ENCODE results near the gene PCYT1A.
"Not testable (repeated sequence)": the region's sequence is repeated elsewhere in the genome, so short reads cannot be mapped to it uniquely, and the experiment has no call there.

PCYT1A gene

DNA sequence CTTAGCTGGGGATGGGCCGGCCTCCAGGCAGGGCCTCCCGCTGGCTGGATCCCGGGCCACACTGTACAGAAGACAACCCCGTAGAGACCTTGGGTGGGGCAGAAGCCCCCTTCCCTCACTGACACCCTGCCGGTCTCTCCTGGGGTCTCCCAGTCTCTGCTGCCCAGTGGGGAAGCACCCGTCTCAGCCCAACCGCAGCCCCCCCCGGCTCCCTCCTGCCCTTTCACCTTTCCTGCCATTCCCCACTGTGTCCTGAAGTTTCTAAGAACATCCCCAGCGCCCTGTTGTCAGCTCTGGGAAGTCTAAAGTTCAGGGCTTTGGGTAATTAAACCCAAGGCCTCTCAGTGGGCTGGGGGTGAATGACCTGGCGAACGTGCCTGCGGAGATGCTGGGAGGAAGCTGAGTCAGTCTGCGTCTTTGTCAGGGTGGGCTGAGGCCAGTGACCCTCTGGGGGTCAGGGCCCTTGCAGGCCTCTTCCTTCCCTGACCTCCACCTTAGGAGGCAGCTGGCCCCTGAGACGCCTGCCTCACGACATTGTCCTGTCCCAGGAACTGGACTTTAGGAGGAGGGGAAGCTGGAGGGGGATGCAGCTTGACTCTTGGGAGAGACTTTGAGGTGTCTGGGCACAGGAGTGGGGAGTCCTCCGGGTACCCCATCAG, 72.6 kb downstream of the PCYT1A start:
- DNase-seq (ENCODE audit: low spot score) = no peak

DNA sequence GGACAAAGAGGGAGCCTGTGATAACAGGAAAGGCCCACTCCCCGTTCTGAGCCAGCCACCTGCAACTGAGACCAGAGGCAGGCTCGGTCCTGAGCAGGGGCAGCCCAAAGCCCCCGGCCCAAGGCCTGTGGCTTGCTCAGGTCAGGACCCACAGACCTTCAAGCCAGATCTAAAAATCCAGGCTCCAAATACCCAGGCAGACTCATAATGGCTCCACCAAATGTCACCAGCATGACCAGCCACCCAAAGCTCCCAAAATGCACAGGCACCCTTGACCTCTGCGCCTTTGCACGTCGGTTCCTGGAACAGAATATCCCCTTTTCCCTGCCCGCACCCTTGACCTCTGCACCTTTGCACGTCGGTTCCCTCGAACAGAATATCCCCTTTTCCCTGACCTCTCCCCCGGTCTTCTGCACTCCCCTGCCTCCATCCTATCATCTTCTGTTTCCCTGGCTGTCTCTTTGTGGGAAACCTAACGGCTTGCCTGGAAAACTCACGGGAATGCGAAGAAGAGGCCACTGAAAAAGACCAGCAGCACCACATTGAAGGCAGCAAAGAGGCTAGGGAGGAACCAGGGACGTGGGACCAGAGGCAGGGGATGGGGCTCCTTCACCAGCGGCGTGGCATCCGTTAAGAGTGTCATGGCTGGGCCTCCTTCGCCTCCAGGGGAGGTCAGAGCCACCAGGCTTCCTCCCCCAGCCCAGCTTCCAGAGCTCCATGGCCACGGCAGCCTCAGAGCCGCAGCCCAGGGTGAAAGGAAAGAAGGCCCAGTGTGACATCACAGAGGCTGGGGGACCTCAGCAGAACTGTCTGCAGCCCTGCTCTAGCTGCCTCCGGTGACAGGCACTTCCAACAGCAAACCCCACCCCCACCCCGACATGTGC, 76.6 kb downstream of the PCYT1A start, which contains the start of gene ZDHHC19:
Gene ZDHHC19 (minus strand): TSS at position 728 of the 884 bp plus-strand sequence. CDS start 85 bp downstream, at position 643.
- no peak for DNase-seq (ENCODE audit: low spot score)

DNA sequence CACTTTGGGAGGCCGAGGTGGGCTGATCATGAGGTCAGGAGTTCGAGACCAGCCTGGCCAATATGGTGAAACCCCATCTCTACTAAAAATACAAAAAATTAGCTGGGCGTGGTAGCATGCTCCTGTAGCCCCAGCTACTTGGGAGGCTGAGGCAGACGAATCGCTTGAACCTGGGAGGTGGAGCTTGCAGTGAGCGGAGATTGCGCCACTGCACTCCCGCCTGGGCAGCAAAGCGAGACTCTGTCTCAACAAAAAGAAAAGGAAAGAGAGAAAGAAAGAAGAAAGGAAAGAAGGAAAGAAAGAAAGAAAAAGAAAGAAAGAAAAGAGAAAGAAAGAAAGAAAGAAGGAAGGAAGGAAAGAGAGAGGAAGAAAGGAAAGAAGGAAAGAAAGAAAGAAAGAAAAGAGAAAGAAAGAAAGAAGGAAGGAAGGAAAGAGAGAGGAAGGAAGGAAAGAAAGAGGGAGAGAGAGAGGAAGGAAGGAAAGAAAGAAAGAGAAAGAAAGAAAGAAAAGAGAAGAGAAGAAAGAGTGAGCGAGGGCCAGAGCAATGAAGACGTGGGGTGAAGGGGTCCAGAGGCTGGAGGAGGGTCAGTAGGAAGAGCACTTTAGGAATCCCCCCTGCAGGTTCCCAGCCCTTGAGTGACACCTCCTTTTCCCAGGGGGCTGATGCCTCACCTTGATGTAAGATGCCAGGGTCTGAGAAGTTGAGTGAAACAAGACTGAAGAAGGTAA, 77.4 kb downstream of the PCYT1A start:
- DNase-seq (ENCODE audit: low spot score) = not testable (repeated sequence)

DNA sequence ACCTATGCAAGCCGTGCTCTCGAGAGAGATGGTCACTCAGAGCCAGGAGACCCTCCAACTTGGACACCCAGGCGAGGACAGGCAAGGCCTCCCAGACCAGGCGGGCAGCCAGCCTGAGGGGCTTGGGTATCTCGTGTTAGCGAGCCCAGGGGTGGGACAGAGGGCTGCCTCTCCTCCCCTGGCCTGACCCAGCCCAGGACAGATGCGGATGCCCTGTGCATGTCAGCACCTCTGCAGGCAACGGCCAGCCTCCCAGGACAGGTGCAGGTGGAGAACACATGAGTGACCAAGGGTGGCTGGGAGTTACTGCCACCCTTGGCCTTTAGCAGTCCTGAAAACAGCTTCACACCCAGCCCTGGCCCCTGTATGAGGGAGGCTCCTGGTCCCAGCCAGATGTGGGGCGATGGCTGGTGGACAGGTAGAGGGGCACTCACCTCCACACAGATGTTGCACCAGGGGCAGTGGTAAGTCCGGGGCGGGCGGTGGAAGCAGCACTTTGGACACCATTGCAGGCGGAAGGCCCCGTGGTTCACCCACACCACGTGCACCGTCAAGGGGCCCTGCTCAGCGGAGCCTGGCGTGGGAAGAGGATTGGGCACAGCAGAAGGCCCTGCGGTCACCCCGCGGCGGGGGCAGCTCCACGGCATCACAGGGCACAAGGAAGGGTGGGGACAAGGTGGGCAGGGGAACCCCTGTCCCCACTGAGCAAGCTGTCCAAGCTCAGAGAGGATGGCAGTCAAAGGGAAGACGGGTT, 78.4 kb downstream of the PCYT1A start:
- DNase-seq (ENCODE audit: low spot score) = no peak

DNA sequence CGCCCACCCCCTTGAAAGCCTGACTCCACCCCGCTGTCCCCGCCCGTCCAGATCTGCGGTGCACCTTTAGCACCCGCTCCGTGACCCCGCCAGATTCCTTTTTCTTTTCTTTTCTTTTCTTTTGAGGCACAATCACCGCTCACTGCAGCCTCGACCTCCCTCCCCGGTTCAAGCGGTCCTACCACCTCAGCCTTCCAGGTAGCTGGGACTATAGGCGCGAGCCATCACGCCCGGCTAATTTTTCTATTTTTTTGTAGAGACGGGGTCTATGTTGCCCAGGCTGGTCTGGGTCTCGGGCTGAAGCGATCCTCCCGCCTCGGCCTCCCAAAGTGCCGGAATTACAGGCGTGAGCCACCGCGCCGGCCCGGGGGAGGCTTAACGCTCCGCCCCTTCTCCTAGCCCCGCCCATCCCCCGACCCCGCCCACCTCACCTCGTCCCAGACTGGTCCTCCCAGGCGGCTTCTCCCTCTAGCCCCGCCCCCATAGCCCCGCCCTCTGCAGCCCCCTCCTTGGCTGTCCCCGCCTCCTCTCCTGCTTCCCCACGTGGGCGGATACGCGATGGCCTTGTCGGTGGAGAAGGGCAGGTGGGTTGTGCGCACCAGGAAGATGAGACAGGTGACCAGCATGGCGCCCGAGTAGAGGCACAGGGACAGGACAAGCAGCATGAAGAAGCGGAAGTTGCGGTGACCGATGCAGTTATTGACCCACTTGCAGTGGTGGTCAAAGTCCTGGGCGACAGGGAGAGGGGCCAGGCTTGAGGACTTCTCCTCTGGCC, 79.5 kb downstream of the PCYT1A start:
- DNase-seq (ENCODE audit: low spot score) = peak; percentile 99

DNA sequence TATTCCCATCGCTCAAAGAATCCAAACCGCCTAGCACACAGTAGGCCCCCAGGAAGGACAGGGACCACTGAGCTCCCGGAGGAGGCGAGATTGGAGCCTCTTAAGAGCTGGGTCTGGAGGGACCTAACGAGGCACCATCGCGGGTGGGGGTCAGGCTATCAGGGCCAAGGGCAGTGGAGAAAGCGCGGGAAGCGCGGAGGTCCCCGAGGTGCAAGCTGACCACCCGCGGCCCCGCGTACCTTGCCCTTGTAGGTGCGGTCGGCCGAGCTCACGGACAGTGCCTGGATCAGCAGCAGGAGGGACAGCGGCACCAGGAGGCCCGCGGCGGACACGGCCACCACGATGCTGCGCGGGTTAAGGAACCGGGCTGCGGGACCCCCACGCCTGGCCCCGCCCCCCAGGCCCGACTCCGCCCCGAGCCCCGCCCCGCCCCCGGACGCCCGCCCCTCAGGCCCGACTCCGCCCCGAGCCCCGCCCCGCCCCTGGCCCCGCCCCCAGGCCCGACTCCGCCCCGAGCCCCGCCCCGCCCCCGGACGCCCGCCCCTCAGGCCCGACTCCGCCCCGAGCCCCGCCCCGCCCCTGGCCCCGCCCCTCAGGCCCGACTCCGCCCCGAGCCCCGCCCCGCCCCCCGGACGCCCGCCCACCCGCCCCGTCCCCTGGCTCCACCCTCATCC, 80.2 kb downstream of the PCYT1A start:
- DNase-seq (ENCODE audit: low spot score) = peak; percentile 80

DNA sequence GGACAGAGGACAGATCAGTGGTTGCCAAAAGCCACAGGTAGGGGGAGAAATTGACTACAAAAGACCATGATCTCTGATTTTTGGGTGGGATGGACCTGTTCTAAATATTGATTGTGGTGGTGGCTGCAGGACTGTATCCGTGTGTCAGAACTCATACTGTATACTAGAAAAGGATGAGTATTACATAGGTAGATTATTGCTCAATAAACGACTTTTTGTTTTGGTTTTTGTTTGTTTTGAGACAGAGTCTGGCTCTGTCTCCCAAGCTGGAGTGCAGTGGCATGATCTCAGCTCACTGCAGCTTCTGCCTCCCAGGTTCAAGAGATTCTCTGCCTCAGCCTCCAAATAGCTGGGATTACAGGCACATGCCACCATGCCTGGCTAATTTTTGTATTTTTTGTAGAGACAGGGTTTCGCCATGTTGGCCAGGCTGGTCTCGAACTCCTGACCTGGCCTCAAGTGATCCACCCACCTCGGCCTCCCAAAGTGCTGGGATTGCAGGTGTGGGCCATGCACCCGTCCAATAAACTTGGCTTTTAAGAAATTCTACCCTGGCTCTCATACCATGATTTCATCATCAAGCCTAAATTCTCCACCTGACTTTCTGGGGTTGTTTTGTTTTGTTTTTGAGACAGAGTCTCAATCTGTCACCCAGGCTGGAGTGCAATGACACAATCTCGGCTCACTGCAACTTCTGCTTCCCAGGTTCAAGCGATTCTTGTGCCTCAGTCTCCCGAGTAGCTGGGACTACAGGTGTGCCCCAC, 81.9 kb downstream of the PCYT1A start:
- not testable (repeated sequence) for DNase-seq (ENCODE audit: low spot score)

DNA sequence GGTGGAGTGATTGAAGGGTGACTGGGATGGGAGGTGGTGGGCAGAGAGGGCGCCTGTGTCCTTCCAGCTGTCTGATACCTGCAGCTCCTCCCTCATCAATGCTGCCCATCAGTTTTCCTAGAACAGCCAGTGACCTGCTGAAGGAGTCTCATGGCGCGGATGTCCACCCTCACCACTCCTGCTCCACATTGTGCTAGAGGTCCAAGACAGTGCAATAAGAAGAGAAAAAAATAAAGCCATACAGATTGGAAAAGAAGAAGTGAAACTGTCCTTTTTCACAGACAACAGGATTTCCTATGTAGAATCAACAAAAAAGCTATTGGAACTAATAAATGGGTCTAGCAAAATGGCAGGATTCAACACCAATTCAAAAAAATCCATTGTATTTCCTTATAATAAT, 83.7 kb downstream of the PCYT1A start:
- no peak for DNase-seq (ENCODE audit: low spot score)

DNA sequence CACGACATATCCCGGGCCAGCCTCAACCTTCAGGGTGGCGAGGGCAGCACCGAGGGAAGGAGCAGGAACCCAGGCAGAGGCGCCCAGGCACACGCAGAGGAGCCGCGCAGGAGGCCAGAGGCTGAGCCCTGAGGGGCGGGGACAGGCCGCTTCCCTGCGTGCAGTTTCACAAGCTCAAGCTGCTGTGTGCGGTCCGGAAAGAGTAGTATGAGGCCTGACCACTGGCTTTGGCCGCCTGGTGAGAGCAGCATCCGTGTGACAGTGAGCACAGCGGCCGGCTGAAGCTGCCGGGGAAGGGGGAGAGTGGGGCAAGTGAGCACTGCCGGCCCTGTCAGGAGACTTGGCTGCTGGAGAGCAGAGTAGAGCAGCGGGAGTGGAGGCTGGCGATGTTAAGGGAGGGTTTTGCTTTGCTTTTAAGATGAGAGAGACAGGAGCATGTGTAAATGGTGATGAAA, 85.0 kb downstream of the PCYT1A start:
- no peak for DNase-seq (ENCODE audit: low spot score)

DNA sequence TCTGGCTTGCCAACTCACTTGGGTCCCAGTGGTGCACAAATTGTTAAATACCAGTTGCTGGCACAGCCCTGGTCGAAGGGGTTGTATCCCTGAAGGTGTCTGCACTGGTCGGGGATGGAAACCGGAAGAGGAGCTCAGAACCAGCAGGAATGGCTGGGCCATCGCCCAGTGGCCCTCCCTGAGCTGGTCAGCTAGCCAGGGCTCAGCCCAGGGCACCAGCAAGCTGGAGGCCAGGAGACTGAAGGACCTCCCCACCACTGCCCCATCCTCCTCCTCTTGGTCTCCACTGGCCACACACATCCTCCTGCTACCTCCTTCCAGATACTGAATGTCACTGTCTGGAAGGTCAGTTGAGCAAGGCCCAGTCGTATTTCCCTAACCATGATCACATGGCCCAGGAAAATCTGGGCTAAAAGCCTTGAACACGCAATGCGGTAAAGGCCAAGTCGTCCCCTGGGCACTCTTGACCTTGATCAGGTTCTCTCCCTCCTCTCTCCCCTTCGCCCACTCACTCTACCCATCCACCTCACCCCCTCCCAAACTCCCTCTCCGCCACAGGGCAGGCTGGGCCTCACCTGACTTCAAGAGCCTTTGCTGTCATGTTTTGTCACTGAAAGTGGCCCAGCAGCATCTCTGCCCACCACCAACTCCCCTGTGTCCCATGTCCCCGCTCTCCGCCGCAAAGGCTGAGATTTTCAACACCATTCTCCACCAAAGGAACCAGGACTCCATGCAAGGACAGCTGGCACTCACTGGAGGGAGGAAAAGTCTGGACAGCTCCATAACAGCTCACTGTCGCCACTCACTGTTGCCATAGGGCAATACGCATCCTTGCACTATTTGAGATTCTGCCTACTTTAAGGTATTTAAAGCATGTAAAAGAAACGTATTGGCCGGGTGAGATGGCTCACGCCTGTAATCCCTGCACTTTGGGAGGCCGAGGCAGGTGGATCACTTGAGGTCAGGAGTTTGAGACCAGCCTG, 88.5 kb downstream of the PCYT1A start:
- no peak for DNase-seq (ENCODE audit: low spot score)

DNA sequence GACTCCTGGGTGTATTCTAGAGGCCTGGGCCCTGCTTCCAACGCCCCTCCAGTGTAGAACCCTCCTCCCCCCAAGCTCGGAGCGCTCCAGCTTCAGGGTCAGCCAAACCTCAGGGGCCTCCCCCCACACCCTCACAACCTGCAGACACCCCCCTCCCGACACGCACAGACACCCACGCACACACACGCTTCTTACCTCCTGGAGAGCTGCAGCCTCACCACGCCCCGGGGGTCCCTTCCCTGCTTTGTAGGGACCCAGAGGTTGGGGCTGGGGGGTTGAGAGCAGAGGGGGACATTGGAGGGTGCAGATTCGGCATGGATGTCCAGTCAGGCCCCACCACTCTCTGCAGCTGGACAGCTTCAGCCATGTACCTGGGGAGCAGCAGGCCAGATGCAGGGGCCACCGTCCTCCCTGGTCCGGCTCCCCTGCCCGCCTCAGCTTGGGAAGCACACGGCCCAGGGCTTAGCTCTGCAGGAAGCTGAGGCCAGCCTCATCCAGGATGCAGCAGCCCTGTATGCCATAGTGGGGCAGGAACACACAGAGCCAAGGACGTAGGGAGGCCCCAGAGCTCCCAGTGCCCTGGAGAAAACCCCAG, 89.3 kb downstream of the PCYT1A start:
- no peak for DNase-seq (ENCODE audit: low spot score)

DNA sequence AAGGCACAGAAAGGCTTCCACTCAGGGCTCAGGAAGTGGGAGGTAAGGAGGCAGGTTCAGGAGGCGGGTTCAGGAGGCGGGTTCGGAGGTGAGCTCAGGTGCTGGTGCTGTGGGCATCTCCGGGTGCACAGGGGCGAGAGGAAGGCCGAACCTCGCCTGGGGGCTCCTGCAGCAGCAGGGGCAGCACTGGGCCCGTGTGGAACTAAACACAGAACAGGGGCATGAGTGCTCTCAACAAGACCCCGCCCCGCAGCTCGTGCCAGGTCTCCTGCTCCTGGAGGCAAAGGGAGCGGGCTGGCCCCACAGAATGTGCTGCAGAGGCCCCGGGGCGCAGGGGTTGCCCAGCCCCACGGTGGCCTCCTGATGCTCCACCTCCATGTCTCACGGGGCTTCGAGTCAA, 90.0 kb downstream of the PCYT1A start:
- no peak for DNase-seq (ENCODE audit: low spot score)

DNA sequence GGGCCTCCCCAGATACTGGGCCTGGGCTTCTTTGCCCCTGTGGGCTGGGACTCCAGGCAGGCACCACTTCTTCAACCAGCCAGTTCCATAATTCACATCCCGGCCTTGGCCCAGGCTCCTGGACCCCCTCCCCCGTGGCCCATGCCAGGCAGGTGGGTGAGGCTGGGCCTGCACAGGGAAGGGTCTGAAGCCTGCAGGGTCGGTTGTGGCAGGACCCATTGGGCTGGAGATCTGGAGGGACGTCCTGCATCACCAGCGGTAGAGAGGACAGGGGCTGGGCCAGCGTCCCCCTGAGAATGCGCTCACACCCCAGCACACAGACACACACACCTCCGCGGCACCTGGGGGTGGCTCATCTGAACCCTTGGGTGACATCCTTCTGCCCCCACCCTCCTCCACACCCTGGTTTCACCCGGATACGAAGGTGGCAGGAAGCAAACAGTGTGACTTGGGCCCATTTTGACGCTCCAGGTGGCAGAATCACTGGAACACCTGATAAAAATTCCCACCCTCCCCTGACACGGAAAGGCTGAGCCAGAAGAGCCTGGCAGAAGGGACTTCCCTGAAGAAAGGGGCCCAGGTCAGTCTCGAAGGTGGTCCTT, 91.8 kb downstream of the PCYT1A start:
- no peak for DNase-seq (ENCODE audit: low spot score)

DNA sequence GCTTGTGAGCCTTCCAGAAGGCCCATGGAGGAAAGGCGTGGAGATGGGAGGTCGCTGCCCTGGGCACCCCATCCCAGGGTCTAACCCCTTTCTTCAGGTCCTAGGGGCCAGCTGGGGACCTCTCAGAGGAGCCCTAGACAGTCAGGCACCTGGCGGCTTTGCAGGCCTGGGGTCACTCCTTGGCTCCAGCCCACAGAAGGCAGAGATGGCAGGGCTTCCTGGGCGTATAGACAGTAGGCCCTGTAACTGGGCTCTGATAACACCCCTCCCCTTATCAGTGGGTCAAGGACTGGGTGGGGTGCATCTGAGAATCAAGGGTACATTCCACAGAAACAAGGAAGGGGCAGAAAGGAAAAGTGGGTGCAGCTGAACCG, 93.0 kb downstream of the PCYT1A start:
- DNase-seq (ENCODE audit: low spot score) = no peak

DNA sequence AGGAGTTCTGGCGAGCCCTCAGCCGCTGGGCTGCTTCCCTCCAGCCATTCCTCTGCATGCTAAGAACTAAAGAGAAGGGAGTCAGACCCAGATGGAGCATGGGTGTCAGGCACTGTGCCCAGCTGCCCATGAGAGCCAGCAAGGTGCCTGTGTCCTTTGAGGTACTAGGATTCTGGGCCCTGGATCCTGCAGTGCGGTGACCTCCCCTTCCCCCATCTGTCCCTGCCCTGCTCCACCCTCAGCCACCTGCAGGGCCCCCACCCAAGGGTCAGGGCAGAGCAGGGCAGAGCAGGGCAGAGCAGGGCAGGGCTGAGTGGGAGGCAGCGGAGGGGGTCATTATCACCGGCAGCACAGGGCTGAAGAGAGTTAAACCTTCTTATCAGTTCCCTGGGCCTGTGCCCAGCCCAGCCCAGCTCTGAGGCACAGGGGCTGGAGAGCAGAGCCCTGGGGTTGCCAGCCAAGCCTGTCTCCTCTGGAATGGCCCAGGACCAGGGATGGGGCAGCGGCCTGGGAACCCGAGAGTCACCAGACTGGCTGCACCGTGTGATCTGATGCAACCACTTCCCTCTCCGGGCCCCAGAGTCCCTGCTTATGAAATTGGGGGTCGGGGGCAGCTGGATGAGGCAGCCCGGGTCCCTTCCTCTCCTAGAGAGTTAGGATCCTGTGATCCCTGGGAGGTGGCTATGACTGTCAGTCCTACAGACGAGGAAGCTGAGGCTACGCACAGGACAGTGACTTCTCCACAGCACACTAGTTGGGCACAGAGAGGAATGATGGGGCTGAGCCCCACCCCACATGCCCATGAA, 93.6 kb downstream of the PCYT1A start:
- DNase-seq (ENCODE audit: low spot score) = no peak

DNA sequence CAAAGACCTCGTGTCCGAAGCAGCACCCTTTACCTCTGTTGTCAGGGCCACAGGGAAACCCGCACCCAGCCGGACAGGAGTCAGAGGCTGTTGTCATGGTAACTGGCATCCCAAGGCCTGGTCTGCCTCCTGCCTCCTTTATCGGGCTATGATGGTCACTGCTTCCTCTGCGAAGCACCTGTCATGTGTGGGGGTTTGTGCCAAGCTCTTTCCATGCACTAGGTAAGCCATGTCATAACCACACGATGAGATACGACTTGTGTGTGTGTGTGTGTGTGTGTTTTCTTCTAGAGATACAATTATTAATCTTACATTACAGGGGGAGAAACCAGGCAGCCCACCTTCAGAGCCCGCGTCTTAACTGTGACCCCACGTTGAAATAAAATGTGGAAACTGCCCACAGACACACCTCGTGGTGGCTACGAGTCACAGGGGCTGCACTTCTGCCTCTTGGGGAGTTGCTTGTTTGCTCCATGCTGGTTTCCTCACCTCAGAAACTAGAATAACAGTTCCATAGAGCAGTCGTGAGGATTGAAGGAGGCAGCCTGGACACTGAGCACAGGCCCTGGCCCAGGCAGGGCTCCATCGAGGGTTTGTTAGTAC, 94.3 kb downstream of the PCYT1A start:
- no peak for DNase-seq (ENCODE audit: low spot score)
